OCI-LY7 (cell line): Measurements from ENCODE around the gene OR10C1. TPM values are rescaled to one million over a fixed set of nuclear protein-coding genes. Genes with fewer than 3 reads are reported as not detected.
"Not testable (repeated sequence)": the region's sequence is repeated elsewhere in the genome, so short reads cannot be mapped to it uniquely, and the experiment has no call there.

Source experiments
- BruUV-seq: library from RNA; stranded (reverse); fragments of 400-500 nt; replicated peaks from 2 replicates; lab custom pipeline; 2021; lab: Mats Ljungman, UMichigan
- CTCF ChIA-PET: fragments of 300-600 bp; sonication (Branson Sonifier 250); formaldehyde crosslinking; loops from one replicate; lab custom pipeline; 2022; ENCODE audit warnings: antibody characterized with exemption; ENCODE audit not compliant: unreplicated experiment; lab: Charles Lee
- POLR2A ChIA-PET: fragments of 300-600 bp; sonication (Branson Sonifier 250); formaldehyde crosslinking; loops from one replicate; lab custom pipeline; 2022; ENCODE audit warnings: antibody characterized with exemption; lab: Charles Lee
- DNase-seq: peaks from one replicate; pipeline ENCODE4 v3.0.0-alpha.2; 2015; ENCODE audit warnings: low spot score
- H2AFZ ChIP-seq: fragments of 200-600 bp; sonication (generic), shearing (Covaris generic); 2 replicates; pipeline ENCODE4 v1.6.1; 2014; ENCODE audit warnings: mild to moderate bottlenecking, antibody characterized with exemption, low read length, moderate library complexity
- H3K27ac ChIP-seq: fragments of 200-600 bp; sonication (generic); 2 replicates; pipeline ENCODE4 v1.5.1; 2014; ENCODE audit warnings: mixed run types, low read depth, mild to moderate bottlenecking, moderate library complexity, low read length, inconsistent platforms; ENCODE audit not compliant: poor library complexity, severe bottlenecking
- H3K36me3 ChIP-seq: fragments of 200-600 bp; sonication (generic); 2 replicates; pipeline ENCODE4 v1.6.1; 2014; ENCODE audit warnings: mild to moderate bottlenecking, antibody characterized with exemption, low read length, moderate library complexity, mixed read lengths; ENCODE audit not compliant: insufficient read depth
- H3K4me1 ChIP-seq: fragments of 200-600 bp; sonication (generic); 2 replicates; pipeline ENCODE4 v1.5.1; 2014; ENCODE audit warnings: mild to moderate bottlenecking, low read length; ENCODE audit not compliant: insufficient read depth, poor library complexity, severe bottlenecking
- H3K4me2 ChIP-seq: fragments of 200-600 bp; sonication (generic); 2 replicates; pipeline ENCODE4 v1.6.1; 2014; ENCODE audit warnings: mild to moderate bottlenecking, low read length
- H3K4me3 ChIP-seq: fragments of 200-600 bp; sonication (generic); 2 replicates; pipeline ENCODE4 v1.5.1; 2014; ENCODE audit warnings: mild to moderate bottlenecking, low read depth, low read length; ENCODE audit not compliant: poor library complexity, severe bottlenecking
- H3K79me2 ChIP-seq: fragments of 200-600 bp; sonication (generic); 2 replicates; pipeline ENCODE4 v1.6.1; 2016; ENCODE audit warnings: low read depth, mild to moderate bottlenecking, low read length, moderate library complexity, mixed read lengths; ENCODE audit not compliant: insufficient read depth
- H3K9me2 ChIP-seq: fragments of 200-600 bp; sonication (generic); 2 replicates; pipeline ENCODE4 v1.6.1; 2016; ENCODE audit warnings: mild to moderate bottlenecking, low read length, mixed read lengths; ENCODE audit not compliant: insufficient read depth
- H3K9me3 ChIP-seq: fragments of 200-600 bp; sonication (generic); 2 replicates; pipeline ENCODE4 v1.6.1; 2014; ENCODE audit warnings: mild to moderate bottlenecking, mixed run types, low read length, mixed read lengths
- H4K20me1 ChIP-seq: fragments of 200-600 bp; sonication (generic); 2 replicates; pipeline ENCODE4 v1.6.1; 2014; ENCODE audit warnings: mild to moderate bottlenecking, antibody characterized with exemption, low read length, moderate library complexity, mixed read lengths; ENCODE audit not compliant: insufficient read depth
- EZH2phosphoT487 ChIP-seq: fragments of 200-600 bp; sonication (generic); IDR thresholded peaks from 2 replicates; pipeline ENCODE4 v1.6.1; 2018; ENCODE audit warnings: low read depth, borderline replicate concordance, mild to moderate bottlenecking, mixed run types, antibody characterized with exemption, low read length, moderate library complexity, mixed read lengths
- intact Hi-C: fragments of 100-400 bp; cut with micrococcal nuclease; formaldehyde crosslinking; loops from one replicate; pipeline ENCODE4 v1.10.0; 2022; ENCODE audit not compliant: unreplicated experiment
- total RNA-seq, 2 experiments: library from RNA; depleted of rRNA in 1 of 2; stranded (reverse); fragments of >200 nt in 1 of 2; shearing (Covaris generic) in 1 of 2; gene quantifications; 2 replicates each; pipeline ENCODE4 v1.2.3, GENCODE V29; 2014 to 2022
- TF ChIP-seq, protein P1 (sequence below): fragments of 200-600 bp; sonication (generic); conservative IDR thresholded peaks from 2 replicates; pipeline ENCODE4 v1.5.1; 2014; ENCODE audit warnings: mild to moderate bottlenecking, antibody characterized with exemption, low read length, moderate library complexity, mixed read lengths

Gene OR10C1
- total RNA-seq, 2 experiments from 2014 or later: not detected

DNA sequence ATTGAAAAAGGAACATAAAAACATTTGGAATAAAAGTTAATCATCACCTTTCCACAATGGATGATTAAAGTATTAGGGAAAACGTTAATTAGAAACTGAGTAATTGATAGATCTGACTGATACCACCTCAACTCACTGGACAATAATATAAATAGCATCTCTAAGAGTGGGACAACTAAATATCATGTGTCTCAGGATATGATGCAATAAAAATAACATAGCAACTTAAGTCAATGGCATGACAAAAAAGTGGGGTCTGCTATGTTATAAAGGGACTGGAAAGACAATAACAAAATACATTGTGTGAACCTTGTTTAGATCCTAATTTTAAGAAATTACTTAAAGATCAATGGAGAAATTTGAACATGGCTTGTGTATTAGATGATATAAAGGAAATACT, 14.0 kb upstream of the OR10C1 start:
- Histone ChIP-seq H3K4me2 (no peak overlapping the region), H2AFZ (no peak overlapping the region), H3K4me3 (no peak overlapping the region), H3K27ac (no peak overlapping the region), H3K36me3 (no peaks in the 10 kb centered on the region), H4K20me1 (no peaks in the 10 kb centered on the region), H3K79me2 (no peaks in the 10 kb centered on the region), H3K9me2 (no peaks in the 10 kb centered on the region), H3K9me3 (no peaks in the 10 kb centered on the region), H3K4me1 (no peaks in the 10 kb centered on the region)
- intact Hi-C loops: no loop called here
- TF ChIP-seq, protein P1, sequence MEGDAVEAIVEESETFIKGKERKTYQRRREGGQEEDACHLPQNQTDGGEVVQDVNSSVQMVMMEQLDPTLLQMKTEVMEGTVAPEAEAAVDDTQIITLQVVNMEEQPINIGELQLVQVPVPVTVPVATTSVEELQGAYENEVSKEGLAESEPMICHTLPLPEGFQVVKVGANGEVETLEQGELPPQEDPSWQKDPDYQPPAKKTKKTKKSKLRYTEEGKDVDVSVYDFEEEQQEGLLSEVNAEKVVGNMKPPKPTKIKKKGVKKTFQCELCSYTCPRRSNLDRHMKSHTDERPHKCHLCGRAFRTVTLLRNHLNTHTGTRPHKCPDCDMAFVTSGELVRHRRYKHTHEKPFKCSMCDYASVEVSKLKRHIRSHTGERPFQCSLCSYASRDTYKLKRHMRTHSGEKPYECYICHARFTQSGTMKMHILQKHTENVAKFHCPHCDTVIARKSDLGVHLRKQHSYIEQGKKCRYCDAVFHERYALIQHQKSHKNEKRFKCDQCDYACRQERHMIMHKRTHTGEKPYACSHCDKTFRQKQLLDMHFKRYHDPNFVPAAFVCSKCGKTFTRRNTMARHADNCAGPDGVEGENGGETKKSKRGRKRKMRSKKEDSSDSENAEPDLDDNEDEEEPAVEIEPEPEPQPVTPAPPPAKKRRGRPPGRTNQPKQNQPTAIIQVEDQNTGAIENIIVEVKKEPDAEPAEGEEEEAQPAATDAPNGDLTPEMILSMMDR: no peak
- DNase-seq: no peak
- ChIA-PET POLR2A (no interaction called here), CTCF (no interaction called here)
- BruUV-seq: no TSS peak

DNA sequence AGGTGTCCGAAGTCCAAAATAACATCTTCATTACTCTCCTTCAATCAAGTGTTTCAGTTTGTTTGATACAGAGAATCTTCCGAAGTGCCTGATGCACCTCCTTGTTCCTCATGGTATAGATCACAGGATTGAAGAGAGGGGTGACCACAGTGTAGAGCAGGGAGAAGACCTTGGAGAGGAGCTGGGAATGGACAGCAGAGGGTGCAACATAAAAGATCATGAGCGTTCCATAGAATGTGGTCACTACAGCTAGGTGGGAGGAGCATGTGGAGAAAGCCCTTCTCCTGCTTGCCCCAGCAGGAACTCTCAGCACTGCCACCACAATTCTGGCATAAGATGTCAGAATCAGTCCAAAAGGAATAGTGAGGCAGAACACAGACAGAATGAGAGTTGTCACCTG, 12.5 kb upstream of the OR10C1 start:
- H4K20me1 ChIP-seq: no peaks in the 10 kb centered on the region
- H3K4me1 ChIP-seq: no peaks in the 10 kb centered on the region
- H2AFZ ChIP-seq: no peak overlapping the region
- H3K4me3 ChIP-seq: no peak overlapping the region
- intact Hi-C loops: no loop called here
- ChIA-PET CTCF (no interaction called here), POLR2A (interaction anchor here (0.9 kb wide), 1 partner anchor 9 kb away, joined by 3 read pairs; no protein-coding TSS in a partner anchor)
- no peaks in the 10 kb centered on the region for H3K9me3 ChIP-seq
- DNase-seq: no peak
- no peaks in the 10 kb centered on the region for H3K9me2 ChIP-seq
- TF ChIP-seq, protein P1: no peak
- no peak for TF ChIP-seq EZH2phosphoT487
- H3K27ac ChIP-seq: no peak overlapping the region
- no peaks in the 10 kb centered on the region for H3K36me3 ChIP-seq
- no TSS peak for BruUV-seq
- no peak overlapping the region for H3K4me2 ChIP-seq
- no peaks in the 10 kb centered on the region for H3K79me2 ChIP-seq

DNA sequence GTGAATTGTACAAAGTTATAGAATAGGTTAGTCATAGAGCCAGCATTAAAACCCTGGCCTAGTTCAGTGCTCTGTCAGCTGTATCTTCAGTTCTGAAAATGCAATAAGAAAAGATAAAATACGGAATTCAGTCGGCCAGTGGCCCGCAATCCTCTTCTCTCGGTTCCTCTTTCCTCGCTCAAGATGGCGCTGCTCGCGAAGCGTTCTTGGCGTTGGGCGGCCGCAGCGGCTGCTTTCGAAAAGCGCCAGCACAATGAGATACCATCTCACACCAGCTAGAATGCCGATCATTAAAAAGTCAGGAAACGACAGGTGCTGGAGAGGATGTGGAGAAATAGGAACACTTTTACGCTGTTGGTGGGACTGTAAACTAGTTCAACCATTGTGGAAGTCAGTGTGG, 2.4 kb upstream of the OR10C1 start:
- intact Hi-C loops, POLR2A ChIA-PET, H3K79me2 ChIP-seq, H3K9me3 ChIP-seq, DNase-seq, H3K4me3 ChIP-seq, BruUV-seq, H3K9me2 ChIP-seq, H4K20me1 ChIP-seq, H3K4me1 ChIP-seq, H3K4me2 ChIP-seq, H3K27ac ChIP-seq, CTCF ChIA-PET, H3K36me3 ChIP-seq, H2AFZ ChIP-seq: not testable (repeated sequence)
